ENCODE measurements around the gene PRKAR2B.

- TF ChIP-seq POLR2A (IDR thresholded peaks at IDR 0.05) (no peak), CTCF (IDR thresholded peaks at IDR 0.05) (no peak)
Observed at GRCh38 chr7:107190090-107190489, 145.6 kb downstream of the PRKAR2B start.

All from body of pancreas (tissue), 4 donors.